ENCODE measurements around the gene TBC1D9.

DNA sequence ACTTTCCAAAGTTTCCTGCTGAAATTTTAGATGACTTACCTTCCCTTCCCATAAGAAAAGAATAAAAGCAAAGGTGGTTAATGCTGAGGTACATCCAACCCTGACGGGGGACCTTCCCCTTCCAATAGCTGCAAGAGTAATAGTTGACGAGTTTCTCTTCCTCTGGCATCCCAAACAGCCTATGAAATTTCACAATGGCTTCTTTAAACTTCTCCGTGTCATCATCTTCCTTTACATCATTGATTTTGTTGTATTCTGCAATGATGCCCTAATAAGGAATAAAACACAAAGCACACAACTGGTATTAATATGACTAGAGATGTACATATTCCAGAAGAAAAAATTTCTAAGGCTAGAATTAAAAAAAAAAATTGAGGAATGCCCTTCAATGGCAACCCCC is 76.6 kb downstream of the TBC1D9 start:
- no peak for TF ChIP-seq CTCF (IDR thresholded peaks at IDR 0.05)
- no peak for TF ChIP-seq POLR2A (IDR thresholded peaks at IDR 0.05)
